ENCODE results near the gene NEK7. TPM values are rescaled to one million over a fixed set of nuclear protein-coding genes. Genes with fewer than 3 reads are reported as not detected.

Gene NEK7
- polyA plus RNA-seq, 1 donor from 2014 or later, result 3.3 TPM

- TF ChIP-seq EZH2 (IDR thresholded peaks at IDR 0.05; ENCODE audit: borderline replicate concordance, insufficient read depth, low read length, poor library complexity, severe bottlenecking) (no peak), REST (IDR thresholded peaks at IDR 0.05; ENCODE audit: borderline replicate concordance) (no peak), POLR2AphosphoS5 (IDR thresholded peaks at IDR 0.05) (no peak), TAF1 (IDR thresholded peaks at IDR 0.05; ENCODE audit: low read depth) (no peak), RAD21 (conservative IDR thresholded peaks at IDR 0.05) (no peak), SMC3 (conservative IDR thresholded peaks at IDR 0.05; ENCODE audit: poor library complexity) (no peak), MXI1 (conservative IDR thresholded peaks at IDR 0.05; ENCODE audit: poor library complexity, severe bottlenecking) (no peak), CTCF (IDR thresholded peaks at IDR 0.05; ENCODE audit: poor library complexity, severe bottlenecking) (no peak), EP300 (conservative IDR thresholded peaks at IDR 0.05; ENCODE audit: poor library complexity, severe bottlenecking) (no peak)
- Histone ChIP-seq H3F3A (ENCODE audit: insufficient read depth, low read length, poor library complexity, severe bottlenecking) (no peaks in the 10 kb centered on the region), H3K4me3 (ENCODE audit: low read length) (no peak overlapping the region), H3K9me3 (ENCODE audit: low read length) (no peaks in the 10 kb centered on the region), H4K20me1 (ENCODE audit: insufficient read depth) (no peaks in the 10 kb centered on the region), H3K4me2 (ENCODE audit: low read length) (no peak overlapping the region), H3K79me2 (replicated peaks; ENCODE audit: insufficient read depth, low read length) (no peaks in the 10 kb centered on the region), H3K9me2 (ENCODE audit: insufficient read depth, low read length) (no peaks in the 10 kb centered on the region), H3K27me3 (ENCODE audit: insufficient read depth, low read depth, low read length) (no peaks in the 10 kb centered on the region), H3K27ac (ENCODE audit: low read length) (no peak overlapping the region), H3K36me3 (ENCODE audit: insufficient read depth, low read length) (no peaks in the 10 kb centered on the region), H2AFZ (ENCODE audit: low read depth, low read length) (no peak overlapping the region), H3K9ac (ENCODE audit: low read length) (no peak overlapping the region)
Observed at GRCh38 chr1:198352975-198353695, 196.3 kb downstream of the NEK7 start.

- Histone ChIP-seq H3K79me2 (replicated peaks; ENCODE audit: insufficient read depth, low read length) (no peaks in the 10 kb centered on the region), H3K9me2 (ENCODE audit: insufficient read depth, low read length) (no peaks in the 10 kb centered on the region), H3K36me3 (ENCODE audit: insufficient read depth, low read length) (no peaks in the 10 kb centered on the region), H4K20me1 (ENCODE audit: insufficient read depth) (no peaks in the 10 kb centered on the region), H2AFZ (ENCODE audit: low read depth, low read length) (no peak overlapping the region), H3K27me3 (ENCODE audit: insufficient read depth, low read depth, low read length) (no peaks in the 10 kb centered on the region), H3K4me2 (ENCODE audit: low read length) (no peak overlapping the region), H3K4me3 (ENCODE audit: low read length) (no peak overlapping the region), H3F3A (ENCODE audit: insufficient read depth, low read length, poor library complexity, severe bottlenecking) (no peaks in the 10 kb centered on the region), H3K27ac (ENCODE audit: low read length) (no peak overlapping the region), H3K9ac (ENCODE audit: low read length) (no peak overlapping the region), H3K9me3 (ENCODE audit: low read length) (no peaks in the 10 kb centered on the region)
- TF ChIP-seq SMC3 (conservative IDR thresholded peaks at IDR 0.05; ENCODE audit: poor library complexity), result no peak
- no peak for TF ChIP-seq TAF1 (IDR thresholded peaks at IDR 0.05; ENCODE audit: low read depth)
- TF ChIP-seq REST (IDR thresholded peaks at IDR 0.05; ENCODE audit: borderline replicate concordance), result no peak
- no peak for TF ChIP-seq POLR2AphosphoS5 (IDR thresholded peaks at IDR 0.05)
- TF ChIP-seq RAD21 (conservative IDR thresholded peaks at IDR 0.05), result no peak
- TF ChIP-seq EP300 (conservative IDR thresholded peaks at IDR 0.05; ENCODE audit: poor library complexity, severe bottlenecking), result no peak
Observed at GRCh38 chr1:198357937-198358336, 201.1 kb downstream of the NEK7 start.

All from neural cell (in vitro differentiated cells).